Thyroid gland (tissue), 4 donors: Measurements from ENCODE around the gene ABHD4.

Experiments used
- POLR2A ChIP-seq, 2 donors: fragments of 450-650 bp; IDR thresholded peaks; one replicate each; pipeline ENCODE4 v1.6.1; 2017; ENCODE audit warnings: antibody characterized with exemption in 2 of 2, mild to moderate bottlenecking in 2 of 2, moderate library complexity in 1 of 2
- TF ChIP-seq, protein P1 (sequence below), 6 experiments: fragments of 200-600 bp in 3 of 6; fragments of 450-650 bp in 3 of 6; sonication (generic) in 3 of 6; IDR thresholded peaks; one replicate each; pipeline ENCODE4 v1.5.1; 2016 to 2019; ENCODE audit warnings: antibody characterized with exemption in 6 of 6, mild to moderate bottlenecking in 2 of 6, inconsistent platforms in 1 of 6, moderate library complexity in 1 of 6

GRCh38 chr14:22549981-22550673 lies 48.0 kb upstream of the ABHD4 start:
- TF ChIP-seq, protein P1, sequence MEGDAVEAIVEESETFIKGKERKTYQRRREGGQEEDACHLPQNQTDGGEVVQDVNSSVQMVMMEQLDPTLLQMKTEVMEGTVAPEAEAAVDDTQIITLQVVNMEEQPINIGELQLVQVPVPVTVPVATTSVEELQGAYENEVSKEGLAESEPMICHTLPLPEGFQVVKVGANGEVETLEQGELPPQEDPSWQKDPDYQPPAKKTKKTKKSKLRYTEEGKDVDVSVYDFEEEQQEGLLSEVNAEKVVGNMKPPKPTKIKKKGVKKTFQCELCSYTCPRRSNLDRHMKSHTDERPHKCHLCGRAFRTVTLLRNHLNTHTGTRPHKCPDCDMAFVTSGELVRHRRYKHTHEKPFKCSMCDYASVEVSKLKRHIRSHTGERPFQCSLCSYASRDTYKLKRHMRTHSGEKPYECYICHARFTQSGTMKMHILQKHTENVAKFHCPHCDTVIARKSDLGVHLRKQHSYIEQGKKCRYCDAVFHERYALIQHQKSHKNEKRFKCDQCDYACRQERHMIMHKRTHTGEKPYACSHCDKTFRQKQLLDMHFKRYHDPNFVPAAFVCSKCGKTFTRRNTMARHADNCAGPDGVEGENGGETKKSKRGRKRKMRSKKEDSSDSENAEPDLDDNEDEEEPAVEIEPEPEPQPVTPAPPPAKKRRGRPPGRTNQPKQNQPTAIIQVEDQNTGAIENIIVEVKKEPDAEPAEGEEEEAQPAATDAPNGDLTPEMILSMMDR (IDR thresholded peaks at IDR 0.05): no peak
- no peak for TF ChIP-seq POLR2A (IDR thresholded peaks at IDR 0.05)
